NCI-H1105 (cell line): Measurements from ENCODE around the gene KRT24.
"Not testable (repeated sequence)": the region's sequence is repeated elsewhere in the genome, so short reads cannot be mapped to it uniquely, and the experiment has no call there.

ENCODE experiments used
- DNase-seq: peaks from one replicate; lab custom pipeline; 2025; lab: John Stamatoyannopoulos, UW

KRT24 gene

DNA sequence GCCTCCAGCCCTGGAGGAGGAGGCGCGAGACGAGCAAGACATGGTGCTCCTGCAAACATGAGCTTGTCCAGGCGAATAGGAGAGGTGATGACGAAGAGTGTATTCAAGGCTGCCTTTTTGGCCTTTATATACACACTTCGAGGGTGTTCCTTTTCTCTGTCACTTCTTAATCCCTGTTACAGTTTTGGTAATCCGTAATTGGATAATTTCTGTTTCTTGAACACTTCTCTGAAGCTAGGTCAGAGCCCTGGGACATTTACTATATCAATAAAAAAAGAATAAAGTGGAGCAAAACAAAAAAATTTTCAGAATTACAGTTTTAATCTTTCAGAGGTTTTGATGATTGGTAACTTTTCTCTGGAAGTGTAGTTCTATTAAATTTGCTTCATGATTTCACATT is at the start of gene KRT24:
KRT24 (minus strand) TSS at position 101 of the 400 bp plus-strand sequence; CDS start at position 42, 59 bp downstream.
- no peak for DNase-seq

DNA sequence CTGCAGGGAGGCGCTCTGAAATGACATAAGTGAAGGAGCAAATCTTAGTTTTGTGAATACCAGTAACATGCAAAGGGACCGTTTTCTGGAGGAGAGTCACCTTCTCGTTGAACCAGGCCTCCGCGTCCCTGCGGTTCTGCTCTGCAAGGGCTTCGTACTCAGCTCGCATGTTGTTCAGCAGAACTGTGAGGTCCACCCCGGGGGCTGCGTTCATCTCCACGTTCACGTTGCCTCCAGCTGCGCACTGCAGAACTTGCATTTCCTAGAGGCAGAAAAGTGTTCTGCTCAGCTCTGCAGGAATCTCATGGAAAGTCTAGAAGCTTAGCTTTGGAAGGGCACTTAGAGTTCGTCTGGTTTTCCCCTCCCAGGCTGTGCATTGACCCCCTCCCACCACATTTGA is 47.5 kb upstream of the KRT24 start:
- no peak for DNase-seq

DNA sequence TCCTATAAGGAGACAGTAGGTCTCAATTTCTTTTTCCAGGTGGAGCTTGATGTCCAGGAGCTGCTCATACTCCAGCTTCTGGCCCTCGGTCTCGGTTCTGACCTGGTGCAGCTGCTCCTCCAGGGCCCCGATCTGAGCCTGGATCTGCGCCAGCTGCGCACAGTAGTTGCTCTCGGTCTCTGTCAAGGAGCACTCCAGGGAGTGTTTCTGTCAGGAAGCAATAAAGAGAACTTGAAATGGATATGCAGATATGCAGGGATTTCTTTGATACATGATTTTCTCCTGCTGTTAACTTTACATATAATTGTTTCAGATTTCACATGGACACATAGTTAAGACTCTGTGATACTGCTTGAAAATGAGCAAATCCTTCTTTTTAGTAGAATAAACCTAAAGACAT is 46.8 kb upstream of the KRT24 start:
- no peak for DNase-seq

DNA sequence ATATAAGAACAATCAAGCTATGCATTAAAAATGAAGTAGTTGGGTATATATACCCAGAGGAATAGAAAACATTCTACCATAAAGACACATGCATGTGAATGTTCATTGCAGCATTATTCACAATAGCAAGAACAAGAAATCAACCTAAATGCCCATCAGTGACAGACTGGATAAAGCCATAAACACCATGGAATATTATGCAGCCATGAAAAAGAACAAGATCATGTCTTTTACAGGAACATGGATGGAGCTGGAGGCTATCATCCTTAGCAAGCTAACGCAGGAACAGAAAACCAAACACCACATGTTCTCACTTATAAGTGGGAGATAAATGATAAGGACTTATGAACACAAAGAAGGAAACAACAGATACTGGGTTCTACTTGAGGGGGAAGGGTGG is 45.1 kb upstream of the KRT24 start:
- not testable (repeated sequence) for DNase-seq

DNA sequence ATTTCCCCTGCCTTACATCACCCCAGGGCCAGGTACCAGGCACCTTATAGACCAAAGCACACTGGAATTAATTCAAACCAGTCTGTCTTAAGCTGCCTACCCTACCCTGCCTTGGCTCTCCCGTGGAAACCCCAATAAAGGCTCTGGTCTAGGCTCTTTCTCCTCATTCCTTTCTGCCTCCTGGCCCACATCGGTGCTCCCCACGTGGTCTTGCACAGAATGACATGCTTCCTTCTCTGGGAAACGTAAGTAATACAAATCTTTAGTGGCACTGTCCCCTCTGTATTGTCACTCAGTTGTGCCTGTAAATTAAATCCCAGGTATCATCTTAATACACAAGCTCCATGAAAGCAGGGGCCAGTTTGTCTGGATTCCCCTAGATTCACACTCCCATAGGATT is 35.0 kb upstream of the KRT24 start:
- no peak for DNase-seq

DNA sequence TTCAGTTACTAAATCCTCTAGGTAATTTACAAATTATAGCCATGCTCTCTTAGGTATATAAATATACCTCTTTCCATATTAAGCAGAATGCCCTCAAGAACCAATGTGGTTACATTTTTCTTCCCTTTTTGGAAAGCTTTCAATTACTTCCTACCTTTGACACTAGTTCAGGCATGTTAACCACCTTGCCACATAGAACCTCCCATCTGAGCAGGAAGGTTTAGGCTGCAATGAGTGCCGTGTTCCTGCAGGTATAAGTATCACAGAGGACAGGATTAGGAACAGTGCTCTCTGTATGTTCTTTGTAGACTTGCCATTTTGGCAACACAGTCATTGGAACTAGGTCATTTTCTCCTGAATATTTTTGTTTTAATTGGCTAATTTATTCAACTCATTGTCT is 31.5 kb upstream of the KRT24 start:
- no peak for DNase-seq

DNA sequence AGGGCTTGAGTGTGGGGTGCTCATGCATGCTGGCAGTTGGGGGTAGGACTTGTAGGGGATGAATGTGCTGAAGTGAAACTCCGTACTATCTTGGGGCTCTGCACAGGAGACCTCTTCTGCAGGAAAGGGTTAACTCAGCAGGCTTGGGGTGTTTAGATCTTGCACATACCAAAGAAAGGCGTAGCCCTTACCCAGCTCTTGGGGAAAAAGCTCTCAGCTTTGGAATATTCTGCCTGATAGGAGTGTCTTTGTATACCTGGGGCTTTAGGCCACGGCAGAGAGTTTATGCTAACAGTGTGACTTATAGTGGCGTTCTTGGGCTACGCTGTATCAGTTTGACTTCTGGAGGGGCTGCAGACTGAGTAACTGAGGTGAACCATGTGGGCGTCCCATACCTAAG is 30.5 kb upstream of the KRT24 start:
- no peak for DNase-seq

DNA sequence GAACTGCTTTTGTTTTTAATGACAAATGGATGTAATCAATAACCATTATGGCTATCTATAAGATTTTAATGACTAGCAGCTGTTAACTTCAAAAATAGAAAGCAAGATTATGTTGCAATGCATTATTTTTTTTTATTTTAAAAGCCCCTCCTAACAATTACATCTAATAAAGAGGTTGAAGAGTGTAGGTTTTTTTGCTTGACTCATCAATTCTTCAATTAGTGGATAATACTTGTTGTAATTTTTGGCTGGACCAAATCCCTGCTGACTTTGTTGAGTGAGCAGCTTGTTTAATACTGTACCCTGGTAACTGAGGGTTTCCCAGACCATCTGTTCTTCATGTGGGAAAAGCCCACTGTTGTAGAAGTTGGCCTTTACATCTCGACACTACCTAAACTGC is 27.4 kb upstream of the KRT24 start:
- no peak for DNase-seq

DNA sequence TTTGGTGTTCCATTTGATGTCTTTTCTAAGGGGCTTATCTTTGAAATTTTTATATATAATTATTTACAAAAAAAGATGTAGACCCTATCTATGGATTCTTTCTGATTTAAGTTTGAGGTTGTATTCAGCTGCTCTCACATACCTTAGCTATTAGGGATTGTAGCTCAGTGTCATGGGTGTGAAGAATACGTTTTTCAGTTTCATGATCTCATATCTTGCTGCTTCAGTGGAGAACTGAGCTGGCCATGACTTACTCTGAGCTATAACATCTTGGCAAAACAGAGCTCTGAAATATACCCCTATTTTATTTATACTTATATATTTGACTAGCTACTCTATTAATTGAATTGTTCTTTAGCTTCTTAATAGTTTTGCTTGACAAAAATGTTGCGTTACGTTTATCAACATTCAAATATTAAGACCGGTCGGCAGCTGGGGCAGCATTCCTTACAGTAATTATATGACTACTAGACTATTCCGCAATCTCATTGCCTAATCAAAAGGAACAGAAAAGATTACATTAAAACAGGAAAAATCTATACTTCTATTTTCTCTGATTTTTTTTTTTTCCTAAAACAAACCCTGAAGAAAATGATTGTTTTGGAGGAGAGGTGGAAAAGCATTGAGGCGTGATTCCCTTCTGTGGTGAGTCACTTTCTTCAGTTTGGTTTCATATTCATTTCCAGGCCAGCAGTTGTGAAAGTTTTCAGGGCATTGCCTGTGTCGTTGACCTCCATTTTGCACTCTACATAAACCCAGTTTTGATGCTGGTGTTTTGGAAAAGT is 24.1 kb upstream of the KRT24 start:
- no peak for DNase-seq

DNA sequence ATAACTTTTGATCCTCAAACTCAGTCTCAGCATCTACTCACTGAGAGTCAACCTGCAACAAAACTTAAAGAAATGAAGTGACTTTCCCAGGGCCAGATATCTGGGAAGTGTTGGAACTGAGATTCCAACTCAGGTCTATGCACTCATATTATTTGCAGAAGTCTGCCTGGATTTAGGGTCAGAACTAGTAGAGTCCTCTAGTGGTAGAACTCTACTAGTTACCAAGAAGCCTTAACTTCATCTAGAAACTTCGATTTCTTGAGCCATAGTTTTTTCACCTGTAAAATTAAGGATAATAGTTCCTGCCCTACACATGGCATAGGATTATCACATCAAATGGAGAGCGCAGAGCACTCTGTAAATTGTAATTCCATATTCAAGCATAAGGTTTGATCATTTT is 23.4 kb upstream of the KRT24 start:
- DNase-seq, result no peak

DNA sequence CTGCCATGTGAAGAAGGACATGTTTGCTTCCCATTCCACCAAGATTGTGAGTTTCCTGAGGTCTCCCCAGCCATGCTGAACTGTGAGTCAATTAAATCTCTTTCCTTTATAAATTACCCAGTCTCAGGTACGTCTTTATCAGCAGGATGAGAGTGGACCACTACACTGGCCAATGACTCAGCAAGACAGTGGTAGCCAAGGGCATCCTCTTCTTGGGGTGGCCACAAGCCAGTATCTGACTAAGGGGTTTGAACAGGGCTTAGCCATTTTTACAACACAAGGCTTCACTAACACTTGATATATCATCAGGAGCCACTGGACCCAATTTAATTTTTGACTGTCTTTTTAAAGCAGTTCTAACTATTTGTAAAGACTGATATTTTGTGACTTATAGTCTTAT is 21.1 kb upstream of the KRT24 start:
- no peak for DNase-seq

DNA sequence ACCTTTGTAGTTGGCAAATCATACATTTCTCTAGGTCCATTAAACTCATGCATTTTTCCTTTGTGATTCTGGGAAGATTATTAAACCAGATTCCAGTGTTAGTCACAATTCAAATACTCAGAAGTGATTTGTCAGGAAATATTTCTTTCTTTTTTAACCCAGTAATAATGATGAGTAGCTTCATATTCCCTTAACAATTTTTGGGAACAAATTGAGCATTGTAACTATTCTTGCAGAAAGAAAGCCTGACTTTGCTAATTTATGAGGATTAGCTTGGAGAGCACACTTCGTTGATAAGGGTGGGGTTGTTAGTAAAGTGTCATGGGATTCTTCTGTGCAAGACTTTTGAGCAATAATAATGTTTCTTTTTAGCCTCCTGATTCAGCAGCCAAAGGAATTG is 18.7 kb upstream of the KRT24 start:
- no peak for DNase-seq

DNA sequence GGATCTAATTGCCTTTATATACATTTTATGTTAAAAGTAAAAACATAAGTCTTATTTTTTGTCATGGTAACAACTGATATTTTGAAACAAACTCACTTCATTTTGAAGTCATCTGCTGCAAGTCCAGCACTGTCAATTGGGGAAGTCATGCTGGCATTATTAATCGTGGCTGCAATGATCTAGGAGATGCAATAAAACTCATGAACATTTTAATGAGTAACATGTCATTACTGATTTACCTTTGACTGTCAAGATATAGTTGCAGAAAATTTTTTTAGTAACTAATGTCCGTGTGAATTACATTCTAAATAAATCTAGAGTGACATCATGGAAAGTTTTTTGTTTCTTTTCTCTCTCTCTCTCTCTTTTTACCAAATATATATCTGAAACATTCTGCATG is 17.3 kb upstream of the KRT24 start:
- no peak for DNase-seq

DNA sequence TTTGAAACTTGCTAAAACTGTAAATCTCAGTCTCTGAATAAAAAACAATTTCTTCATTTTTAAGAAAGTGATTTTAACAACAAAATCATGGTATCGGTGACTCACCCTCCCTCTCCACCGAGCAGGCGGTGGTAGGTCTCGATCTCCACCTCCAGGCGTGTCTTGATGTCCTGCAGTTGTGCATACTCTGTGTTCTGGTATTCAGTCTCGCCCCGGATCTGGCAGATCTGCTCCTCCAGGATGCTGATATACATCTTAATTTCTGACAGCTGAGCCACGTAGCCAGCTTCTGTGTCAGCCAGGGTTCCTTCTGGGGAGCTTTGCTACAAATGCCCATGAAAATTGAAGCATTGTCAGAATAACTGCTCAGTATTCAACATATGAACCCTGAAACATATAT is 15.4 kb upstream of the KRT24 start:
- no peak for DNase-seq

DNA sequence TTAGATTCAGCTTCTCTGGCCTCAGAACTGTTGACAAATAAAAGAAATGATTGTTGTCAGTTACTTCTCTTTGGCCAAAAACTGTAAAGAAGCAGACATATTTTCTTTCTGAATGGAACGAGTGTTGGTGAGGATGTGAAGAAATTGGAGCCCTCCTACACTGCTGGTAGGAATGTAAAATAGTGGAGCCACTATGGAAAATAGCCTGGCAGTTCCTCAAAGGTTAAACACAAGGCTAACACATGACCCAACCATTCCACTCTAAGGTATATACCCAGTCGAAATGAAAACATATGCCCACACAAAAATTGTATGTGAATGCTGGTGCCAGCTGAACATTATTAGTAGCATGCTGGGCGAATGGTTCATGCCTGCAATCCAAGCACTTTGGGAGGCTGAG is 14.2 kb upstream of the KRT24 start:
- DNase-seq, result no peak

DNA sequence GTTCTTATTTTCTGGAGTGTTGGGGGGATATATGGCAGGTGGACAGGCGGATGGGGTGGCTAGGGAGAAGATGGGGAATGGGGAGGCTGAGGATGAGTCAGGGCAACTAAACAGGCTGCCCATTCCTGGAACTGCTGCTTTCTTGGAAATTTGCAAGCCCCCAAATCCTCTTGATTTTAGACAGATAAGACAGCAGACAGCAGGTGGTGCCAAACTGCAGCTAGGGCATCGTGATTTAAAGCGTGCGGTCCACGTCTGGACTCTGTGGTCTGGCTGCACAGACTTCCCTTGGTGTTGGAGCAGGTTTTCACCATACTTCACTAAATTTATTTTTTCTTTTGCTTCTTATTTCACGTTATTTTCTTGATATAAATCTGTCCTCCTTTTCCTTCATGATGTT is 10.9 kb upstream of the KRT24 start:
- no peak for DNase-seq

DNA sequence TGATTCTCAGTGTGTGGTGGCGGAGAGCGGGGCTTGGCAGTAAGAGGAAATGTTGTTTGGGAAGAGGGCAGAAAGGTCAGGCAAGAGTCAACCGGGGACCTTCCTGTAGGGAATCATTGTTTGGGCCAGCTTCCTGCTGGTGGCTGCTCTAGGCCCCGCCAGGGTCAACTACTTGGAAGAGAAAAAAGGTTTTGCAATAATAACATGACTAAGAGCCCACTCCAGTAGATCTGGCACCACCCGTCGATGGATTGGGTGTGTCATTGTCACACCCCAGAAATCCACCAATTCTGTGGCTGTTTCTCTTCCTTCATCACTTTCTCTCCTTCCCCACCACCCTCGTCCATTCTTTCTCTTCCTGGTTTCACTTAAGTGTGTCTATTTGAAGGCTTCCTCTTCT is 4.2 kb upstream of the KRT24 start:
- DNase-seq, result no peak

DNA sequence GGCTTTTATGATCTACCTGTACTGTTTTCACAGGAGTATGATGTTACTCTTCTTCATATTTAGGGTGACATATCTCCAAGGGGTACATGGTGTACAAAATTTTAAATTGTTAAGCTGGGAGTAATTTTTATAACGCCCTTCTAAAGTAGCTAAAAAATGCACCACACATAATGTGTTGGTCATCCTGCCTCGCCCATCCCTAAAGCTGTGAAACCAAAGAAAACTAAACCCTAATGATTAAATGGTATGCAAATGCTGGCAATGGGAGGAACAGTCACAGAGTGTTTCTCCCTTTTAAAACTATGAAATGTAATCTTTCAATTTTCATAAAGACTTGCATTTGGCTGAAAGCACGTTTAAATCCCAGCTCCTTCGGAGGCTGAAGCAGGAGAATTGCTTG is 2.0 kb upstream of the KRT24 start:
- DNase-seq, result no peak

DNA sequence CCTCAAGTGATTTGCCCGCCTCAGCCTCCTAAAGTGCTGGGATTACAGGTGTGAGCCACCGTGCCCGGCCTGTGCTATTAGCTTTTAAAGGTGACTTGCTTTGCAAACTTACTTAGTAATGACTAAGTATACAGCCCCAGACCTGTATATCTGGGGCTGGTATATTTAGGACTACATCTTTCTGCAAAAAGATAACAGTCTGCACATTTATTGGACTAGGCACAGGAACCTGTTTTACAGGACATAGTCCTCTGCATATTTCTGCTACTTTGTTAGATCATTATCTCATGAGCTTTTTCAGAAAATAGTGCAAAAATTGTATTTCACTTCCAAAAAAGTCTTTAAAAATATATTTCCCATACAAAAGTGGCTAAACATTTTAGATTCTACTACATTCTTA is 1.3 kb downstream of the KRT24 start:
- no peak for DNase-seq

DNA sequence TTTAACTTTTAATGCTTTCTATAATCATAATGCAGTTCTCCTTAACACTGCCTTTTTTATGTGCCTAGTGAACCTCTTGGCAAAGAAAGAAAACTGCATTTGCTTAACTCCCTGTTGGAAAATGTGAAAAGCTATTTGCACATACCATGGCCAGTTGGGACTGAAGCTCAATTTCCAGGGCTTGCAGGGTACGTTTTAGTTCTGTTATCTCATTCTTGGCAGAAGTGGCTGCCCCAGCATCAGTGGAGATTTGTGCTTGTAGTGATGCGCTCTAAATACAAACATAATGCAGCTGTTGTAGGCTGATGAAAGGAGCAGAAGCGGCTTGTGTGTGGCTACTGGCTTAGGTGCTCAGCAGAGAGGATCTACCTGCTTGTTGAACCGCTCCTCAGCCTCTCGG is 3.7 kb downstream of the KRT24 start:
- DNase-seq, result no peak

DNA sequence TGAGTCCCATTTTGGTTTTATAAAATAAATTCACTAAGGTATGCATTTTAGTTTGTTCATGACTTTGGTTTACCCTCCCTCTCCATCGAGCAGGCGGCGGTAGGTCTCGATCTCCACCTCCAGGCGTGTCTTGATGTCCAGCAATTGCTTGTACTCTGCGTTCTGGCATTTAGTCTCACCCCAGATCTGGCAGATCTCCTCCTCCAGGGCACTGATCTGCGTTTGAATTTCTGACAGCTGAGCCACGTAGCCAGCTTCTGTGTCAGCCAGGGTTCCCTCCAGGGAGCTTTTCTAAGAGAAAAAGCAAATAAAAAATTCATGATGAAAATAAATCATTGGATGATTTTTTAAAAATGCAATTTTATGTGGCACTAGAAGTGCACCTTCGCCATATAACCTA is 4.2 kb downstream of the KRT24 start:
- no peak for DNase-seq

DNA sequence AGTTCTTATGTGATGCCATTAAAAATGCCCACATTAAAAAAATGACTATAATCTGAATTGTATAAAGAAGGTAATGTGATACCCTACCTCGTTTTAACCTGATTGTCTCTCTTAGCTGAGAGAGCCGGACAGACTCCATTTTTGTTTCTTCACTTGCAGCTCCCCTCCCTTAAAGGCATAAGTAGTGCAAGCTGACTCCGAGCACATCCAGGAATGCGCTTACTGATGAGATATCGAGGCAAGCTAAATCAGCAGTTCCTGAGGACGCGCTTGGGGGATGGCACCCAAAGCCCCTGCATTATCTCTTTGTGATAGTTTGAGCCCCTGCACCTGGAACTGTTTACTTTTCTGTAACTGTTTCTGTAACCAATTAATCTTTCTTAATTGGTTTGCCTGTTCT is 6.3 kb downstream of the KRT24 start:
- DNase-seq, result peak; percentile 18

DNA sequence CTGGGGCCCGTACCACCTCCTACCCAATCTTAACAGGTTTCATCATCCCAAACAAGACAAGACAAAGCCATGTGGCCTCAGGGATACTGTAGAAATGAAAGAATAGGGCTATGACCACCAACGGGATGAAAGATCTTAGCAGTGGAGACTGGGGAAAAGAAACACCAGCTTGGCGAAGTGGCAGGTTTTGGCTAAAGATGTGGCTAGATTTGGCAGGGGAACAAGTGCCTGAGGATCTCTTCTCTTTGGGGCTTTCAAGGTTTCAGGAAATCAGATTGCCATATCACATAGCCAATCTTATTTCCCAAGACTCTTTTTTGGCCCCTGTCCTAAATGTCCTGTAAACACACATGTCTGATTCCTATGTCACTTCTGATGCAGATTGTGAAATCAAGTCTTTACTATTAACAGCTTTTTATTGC is 6.9 kb downstream of the KRT24 start:
- no peak for DNase-seq

DNA sequence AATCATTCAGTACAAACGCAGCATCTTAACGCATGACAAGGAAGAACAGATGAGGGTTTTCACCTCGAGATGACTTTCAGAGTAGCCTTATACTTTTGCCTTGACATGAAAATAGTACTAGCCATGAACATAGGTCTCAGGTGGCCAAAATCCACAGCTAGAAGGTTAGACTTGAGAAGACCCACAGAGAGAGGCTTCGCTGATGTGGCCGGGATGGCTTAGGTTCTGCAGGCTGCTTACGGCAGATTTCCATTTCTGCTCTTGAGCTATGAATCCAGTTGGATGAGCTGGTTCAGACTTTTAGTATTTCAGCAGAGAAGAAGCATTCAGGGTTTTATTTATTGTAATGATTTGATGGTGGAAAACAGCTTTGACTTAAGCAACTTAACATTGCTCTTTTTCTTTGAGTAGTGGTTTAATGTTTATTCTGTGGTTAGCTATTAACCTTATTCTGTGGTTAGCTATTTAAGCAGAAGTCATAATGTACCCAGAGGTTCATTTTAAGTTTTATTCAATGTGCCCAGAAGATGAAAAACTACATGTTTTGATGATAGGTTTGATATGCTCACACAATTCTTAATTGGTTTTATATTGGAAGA is 7.6 kb downstream of the KRT24 start:
- no peak for DNase-seq
